GM21360 (cell line): Measurements from ENCODE around the gene GPR35.

Experiments
- ATAC-seq: cut with Tn5 transposase; IDR thresholded peaks from one replicate; pipeline ENCODE4 v1.9.1; 2021; ENCODE audit warnings: mild to moderate bottlenecking, moderate library complexity; ENCODE audit not compliant: unreplicated experiment

GPR35 gene

DNA sequence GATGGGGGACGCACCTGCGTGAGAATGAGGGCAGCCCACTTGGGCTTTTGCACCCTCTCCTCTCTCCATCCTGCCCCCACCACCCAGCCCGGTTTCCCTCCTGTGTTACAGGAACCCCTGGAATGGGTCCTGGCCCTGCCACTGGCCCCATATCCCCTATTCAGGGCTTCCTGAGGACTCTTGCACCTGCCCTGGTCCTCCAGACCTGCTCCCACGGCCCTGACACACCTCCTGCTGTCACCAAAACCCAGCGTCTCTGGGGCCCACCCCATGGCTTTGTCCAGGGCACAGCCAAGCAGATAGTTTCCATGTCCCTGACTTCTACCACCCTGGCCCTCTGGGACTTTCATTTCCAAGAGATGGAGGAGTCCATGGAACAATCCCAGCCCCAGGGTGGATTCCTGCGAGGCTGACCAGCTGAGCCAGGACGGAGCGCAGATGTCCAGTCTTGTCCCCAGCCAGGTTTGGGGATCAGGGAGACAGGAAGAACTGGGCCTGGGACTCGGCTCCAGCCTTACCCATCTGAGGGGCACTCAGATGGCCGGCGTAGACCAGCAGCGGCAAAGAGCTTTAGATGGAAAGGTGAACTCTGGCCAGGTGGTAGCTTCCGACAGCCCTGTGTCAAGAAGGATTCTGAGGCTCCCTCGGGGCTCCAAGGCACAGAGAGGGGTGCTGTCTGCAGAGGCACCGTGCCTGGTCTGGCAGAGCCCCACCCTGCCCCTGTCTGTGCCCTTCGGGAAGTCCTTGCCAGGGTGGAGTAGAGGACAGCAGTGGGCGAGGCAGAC lies 12.0 kb downstream of the GPR35 start:
- ATAC-seq, result no peak

DNA sequence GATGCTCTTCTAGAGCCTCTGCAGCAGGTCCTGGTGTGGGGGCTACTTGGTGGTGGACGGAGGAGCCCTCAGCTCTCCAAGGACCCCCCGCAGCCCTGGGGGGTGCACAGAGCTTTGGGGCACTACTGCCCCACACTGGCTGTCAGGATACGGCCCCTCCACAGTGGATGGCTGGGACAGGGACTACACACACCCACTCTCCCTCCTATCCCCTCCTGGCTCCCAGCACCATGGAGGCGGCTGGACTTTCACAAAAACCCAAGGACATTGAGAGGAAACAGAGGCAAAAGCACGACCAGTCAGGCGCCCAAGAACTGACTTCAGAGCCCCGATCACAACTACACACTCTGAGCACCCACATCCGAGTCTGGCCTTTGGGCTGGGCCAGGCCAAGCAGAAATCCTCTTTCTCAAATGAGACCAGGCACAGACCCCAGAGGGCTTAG lies 12.6 kb downstream of the GPR35 start:
- no peak for ATAC-seq

DNA sequence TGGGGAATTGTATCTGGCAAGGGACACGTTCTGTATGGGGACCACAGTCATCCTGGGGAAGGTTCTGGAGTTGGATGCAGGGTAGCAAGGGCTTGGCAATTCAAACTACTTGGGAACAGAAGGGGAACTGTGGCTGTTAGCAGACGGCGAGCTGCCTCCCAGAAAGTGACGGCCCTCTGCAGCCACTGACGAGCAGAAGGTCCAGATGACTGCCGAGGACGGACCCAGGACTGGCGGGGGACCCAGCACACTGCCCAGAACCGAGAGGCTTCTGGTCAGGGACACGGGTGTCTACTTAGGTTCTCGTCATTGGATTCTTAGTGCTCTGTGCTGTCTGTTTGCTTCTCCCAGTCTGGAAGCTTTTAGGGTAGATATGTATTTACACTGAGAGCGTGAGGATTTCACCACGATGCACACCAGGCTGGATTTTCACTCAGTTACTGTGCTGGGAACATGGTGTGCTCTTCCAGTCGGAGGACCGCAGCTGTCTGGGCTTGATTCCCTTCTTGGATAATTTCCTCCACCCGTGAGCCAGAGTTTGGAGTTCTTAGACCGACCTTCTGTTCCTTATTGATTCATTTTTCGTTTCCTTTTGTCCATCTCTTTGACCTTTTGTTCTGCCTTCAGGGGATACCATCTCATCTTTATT lies 13.4 kb downstream of the GPR35 start:
- ATAC-seq, result no peak

DNA sequence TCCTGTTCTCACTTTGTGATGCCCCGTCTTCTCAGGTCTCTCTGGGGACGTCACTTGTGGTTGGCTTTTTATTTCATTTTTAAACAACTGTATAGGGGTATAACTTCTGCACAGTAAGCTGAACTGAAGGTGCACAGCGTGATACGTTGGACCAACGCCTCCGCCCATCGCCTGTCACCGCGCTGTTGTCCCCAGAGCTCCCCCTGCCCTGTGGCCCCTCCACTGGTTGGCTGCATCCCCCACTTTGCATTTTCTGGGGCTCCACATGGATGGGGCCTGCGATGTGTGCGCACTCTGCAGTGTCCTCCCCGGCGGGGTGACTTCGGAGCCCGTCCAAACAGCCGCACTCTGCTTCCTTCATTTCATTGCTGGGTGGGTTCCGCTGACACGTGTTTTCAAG lies 14.3 kb downstream of the GPR35 start:
- ATAC-seq, result no peak

DNA sequence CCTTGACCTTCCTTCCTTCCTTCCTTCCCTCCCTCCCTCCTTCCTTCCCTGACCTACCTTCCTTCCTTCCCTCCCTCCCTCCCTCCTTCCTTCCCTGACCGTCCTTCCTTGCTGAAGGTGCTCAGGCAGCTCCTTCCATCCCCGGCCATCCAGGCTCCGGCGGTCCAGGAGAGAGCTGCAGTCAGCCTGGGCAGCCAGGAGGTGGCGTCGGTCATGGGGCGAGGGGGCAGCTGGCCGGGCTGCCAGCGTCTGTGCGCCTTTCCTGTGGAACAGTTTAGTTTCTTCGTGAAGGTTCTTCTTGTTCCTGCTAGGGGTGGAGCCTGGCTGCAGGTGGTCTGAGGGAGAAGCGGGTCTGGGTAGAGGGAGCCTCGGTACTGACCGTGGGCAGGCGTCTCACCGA lies 15.7 kb downstream of the GPR35 start:
- ATAC-seq, result no peak

DNA sequence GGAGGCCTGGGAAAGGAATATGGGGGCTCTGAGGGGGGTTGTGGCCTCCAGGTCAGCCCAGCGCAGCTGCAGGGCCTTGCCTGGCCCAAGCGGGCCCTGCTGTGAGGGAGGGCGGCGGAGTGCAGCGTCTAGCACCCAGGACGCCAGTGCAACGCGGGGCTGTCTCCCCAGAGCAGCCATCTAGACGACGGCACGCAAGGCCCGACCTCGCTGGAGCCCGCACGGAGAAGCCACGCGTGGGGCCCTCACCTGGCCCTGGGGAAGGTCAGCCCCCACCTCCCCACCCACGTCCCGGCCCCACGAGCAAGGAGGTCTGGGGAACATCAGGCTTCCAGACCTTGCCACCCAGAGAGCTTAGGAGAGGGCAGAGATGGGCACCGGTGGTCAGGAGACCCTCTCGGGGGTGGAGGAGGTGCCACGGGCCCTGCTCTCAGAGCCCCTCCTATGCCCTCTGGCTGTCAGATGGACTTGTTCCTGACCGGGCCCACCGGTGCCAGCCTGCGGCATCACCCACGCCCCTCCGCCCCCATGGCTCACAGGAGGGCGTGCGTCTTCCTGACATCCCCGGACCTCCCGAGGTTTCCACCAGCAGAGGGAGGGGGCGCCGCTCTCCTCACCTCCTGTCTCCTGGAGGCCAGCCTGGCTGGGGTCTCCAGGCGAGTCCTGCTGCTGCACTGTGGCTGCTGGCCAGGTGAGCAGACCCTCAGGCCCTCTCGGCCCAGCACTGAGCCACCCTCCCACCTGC lies 17.0 kb downstream of the GPR35 start:
- ATAC-seq, result no peak

DNA sequence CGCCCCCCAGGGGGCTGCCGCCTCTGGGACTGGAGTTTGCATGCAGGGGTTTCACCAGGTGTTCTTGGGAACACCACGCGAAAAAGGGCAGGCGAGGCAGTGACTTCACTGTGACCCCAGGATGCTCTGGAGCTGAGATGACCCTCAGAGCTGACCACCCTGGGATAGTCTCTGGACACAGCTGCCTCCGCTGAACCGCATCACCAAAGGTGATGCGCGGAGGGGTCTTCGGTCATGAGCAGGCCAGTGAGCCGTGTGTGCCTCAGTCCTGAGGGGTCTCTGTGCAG lies 17.5 kb downstream of the GPR35 start:
- ATAC-seq, result no peak

DNA sequence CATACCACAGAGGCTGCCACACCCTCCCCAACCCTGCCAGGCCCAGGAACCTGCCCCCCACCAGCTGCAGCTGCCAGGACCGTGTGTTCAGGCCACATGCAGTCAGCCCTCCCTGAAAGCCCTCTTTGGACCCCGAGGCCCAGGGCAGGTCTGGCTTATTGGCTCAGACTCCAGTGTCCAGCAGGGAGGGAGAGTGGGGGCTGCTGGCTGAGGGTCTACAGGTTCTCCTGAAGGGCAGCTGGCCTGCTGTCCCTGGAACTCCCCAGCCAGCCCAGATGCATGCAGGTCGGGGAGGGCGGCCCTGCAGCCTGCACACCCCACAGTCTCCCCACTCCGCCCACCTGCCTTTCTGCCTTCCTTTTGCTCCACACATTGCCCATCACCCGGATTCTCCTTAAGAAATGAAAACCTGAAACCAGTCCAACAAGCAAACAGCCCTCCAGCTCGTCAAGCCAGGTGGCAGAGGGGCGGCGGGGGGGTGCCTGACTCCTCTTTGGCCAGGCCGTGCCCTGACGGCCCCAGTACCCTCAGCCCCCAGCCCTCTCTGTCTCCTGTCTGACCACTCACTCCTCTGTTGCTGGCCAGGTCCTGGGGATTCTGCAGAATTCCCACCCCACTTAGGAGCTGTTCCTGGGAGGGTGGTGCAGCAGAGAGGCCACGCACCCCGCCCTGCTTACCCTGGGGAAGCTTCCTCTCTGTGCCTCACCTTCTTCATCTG lies 18.0 kb downstream of the GPR35 start:
- ATAC-seq, result no peak

DNA sequence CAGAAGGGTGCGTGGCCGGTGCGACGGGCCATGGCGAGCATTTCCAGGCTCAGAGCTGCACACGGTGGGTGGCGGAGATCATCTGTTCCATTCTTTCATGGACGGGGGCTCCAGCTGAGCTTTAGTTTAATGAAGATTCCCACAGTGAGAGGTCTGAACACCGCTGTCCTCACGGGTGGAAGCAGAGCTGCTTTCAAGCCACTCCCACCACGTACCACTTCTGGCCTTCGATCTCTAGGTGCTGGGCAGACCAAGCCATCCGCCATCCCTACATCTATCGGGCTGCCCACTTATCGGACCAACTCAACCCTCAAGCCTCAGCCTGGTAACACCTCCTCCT lies 18.5 kb downstream of the GPR35 start:
- ATAC-seq, result no peak

DNA sequence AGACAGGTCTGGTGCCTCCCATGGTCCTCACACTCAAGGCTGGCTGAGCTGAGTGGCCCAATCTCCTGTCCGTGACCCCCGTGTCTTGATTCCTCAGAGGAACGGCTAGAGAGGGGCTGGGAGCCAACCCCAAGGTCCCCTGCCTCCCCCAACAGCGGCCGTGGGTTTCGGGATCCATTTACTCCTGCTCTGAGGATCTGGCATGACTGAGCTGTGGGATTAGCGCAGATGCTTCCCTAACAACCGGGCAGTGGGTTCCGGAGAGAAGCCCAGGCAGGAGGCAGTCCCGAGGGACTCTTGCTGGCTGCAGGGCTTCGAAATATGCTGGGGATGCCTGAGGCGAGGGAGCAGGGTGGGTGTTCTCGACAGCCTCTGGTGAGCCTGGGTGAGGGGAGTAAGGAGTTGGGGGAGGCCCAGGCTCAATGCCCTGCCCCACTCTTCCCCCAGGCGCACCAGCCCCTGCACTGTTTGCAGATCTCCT lies 18.9 kb downstream of the GPR35 start:
- no peak for ATAC-seq

DNA sequence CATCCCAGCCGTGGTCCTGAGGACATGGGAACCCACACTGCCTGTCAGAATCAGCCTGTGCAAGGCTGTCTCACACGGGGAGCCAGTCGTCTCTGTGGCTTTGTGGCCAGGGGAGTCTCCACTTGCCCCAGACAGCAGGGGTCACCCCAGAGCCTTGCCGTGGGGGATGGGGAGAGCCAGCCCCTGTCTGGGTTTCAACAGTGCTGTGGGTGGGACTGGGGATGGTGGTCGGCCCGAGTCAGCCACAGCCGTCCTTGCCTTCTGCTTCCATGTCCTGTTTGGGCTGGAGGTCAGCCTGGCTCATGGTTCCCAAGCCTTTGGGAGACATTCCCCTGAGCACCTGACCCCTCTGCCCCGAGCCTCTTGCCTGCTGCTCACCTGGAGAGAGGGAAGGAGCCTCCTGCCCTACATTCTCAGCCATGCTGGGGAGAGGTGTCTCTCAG lies 19.6 kb downstream of the GPR35 start:
- ATAC-seq, result no peak

DNA sequence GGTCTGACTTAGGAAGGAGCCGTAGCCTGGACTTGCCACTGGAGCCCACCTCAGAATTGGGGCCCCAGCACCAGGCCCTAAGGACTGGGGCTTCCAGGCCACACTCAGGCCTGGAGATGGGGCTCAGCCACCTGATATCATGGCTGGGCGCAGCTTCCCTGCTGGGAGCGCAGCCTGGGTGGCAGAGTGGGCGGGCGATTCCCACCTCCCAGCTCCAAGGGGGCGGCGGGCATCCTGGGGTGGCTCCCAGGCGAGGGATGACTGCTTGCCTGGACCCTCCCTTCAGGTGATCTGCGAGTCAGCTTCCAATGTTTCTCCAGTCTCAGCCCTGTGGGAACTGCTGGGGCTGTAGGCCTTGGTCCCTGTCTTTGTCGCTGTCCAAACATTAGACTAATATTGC lies 20.1 kb downstream of the GPR35 start:
- no peak for ATAC-seq

DNA sequence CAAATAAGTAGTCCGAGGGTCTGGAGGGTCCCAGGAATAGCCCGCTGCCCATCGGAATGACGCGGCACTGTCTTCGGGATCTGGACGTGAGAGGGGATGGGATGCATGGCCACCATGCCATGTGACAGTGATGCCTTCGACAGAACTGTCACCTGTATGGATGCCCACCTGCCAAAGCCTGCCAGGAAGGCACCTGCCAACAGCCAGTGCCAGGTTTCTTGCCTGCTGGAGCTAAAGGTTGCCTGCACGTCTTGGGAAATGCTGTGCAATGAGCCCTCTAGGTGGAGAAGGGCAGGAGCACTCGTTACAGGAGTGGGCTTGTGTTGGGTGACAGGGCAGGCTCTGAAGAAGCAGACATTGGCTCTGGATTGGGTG lies 20.5 kb downstream of the GPR35 start:
- no peak for ATAC-seq

DNA sequence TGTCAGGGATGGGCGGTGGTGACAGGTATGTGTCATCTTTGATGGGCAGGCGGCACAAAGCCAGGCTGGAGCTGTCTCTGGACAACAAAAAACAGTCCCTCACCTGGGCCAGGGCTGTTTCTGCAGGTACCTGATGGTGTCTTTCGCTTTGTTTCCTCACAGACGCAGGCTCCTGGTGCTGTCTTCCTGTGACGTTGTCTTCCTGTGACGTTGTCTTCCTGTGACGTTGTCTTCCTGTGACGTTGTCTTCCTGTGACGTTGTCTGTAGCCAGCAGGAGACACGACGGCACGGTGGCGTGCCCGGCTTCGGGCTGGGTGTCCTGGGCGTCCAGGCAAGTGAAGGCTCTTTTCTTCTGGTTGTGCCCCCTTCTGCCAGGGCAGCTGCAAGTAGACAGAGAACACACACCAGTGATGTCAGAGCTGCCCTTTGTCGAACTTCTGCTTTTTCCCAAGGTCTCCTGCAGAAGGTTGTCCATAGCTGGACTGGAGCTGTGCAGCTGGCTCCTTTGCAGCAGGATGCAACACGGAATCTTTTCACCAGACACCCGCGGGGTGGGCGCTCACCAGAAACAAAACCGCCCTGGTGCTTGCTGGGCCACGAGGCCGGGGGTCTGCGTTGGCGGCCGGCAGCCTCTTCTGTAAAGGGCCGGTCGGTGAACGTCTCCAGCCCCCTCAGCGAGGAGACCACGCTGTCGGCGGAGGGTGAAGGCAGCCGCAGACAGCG lies 21.1 kb downstream of the GPR35 start:
- no peak for ATAC-seq

DNA sequence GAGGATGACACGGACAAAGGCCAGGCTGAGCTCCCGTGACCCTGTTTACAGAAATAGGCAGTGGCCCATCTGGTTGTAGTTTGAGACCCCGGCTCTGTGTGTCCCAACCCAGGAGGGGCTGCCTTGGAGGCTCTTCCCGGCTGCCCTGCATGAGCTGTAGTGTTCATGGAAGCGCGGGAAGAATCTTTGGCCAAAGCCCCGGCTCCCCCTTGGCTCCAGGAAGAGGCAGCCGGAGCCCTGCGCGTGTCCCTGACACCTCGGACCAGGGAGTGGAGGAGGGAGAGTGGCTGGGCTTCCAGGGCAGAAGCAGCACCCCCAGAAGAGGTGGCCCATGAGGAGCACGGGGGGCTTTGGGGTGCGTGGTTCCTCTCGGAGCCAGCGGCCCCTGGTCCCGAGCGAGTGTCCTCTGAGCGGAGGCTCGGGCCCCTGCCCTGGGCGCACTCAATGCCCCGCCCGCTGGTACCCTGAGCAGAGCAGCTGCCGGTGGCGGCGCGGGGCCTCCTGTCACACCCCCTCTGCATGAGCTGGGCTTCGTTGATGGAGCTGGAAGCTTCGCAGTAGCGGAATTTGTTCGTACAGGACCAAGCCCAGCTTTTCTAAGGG lies 21.7 kb downstream of the GPR35 start:
- no peak for ATAC-seq

DNA sequence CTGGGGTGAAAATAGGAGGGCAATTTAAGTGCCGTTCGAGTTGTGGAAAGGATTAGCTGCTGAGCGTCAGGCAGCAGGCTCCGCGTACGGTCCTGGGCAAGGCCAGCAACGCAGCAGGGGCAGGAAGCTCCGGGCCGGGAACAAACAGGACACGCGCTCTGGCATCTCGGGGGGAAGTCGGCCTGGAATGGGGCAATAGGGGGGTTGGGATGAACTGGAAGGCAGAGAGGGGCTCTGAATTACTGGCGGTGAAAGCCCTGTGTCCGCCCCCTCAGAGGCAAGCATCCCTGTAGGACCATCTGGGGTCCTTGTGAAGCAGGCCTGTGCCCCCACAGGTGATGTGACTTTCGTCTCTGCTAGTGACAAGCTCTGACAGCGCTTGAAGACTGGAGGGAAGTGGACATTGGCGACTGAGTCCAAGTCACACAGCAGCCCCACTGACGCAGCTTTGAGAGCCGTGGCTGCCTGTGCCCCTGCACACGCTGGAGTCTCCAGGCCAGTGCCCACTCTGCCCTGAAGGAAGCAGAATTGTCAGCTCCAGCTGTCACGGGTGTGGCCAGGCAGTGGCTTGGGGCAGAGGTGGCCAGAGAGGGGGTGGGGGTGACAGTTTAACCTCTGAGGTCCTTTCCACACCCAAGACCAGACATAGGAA lies 22.3 kb downstream of the GPR35 start:
- no peak for ATAC-seq

DNA sequence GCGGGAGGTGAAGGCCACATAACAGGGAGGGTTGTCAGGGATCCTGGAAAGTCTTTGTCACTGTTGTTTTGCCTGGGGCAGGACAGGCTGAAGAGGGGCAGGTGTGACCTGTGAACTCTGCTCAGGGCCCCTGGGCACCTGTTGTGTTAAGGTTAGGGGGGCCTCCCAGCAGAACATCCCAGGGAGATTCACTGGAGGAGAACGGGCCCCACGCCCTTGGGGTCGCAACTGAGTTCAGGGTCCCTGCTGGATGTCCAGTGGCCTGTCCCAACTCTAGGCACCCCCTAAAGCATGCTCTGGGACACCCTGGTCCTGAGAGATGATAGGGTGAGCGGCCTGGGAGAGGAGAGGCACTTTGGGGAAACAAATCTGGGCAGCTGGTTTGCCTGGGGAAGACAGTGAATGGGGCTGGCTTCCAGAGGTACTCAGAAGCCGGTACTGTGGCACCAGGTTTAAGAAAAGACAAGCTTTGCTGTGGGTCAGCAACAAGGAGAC lies 22.9 kb downstream of the GPR35 start:
- no peak for ATAC-seq

DNA sequence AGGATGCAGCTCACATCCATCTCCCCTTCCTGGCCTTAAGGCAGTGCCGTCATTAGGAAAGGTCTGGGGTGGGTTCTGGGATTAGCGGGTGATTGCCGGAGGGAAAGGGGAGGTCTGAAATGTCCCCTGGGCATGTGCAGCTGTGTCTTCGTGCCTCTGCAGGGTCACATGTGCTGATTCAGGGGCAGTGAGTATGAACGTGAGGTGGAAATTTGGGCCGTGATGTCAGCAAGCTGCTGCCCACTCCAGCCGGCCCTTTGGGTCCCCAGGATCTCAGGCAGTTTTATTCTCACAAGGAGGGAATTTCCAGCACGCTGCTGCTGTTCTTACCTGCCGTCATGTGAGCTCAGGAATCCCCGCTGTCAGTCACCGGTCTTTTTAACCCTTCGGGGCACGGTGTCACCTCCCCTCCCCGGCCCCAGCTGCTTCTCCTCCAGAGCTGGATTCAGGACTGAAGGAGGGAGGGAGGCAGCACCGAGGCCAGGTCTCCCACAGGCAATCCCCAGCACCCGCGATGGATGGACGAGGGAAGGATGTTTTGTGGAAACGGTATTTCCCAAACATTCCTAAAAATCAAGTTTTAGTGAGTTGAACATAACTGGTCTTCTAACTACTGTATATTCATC lies 23.5 kb downstream of the GPR35 start:
- no peak for ATAC-seq

DNA sequence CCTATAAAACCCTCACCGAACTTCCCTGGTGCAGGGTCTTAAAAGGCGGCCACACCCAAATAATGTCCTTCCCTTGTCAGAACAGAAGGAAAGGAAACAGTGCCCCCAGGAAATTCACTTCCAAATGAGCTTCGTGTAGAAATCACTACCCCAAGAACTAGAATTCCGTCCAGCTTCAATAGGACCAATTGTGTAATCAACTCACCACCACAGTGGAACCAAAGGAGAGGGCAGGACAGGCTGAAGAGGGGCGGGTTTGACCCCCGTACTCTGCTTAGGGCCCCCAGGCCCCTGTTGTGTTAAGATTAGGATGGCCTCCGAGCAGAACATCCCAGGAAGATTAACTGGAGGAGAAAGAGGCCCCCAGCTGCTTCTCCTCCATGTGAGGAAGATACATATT lies 24.1 kb downstream of the GPR35 start:
- no peak for ATAC-seq
